Neuronal stem cell (in vitro differentiated cells): ENCODE results near the gene TTC23.
A peak's percentile ranks its signal among the peaks of the same experiment; 100 is the strongest.

Experiments used
- DNase-seq: peaks from one replicate; pipeline ENCODE4 v3.0.0-alpha.2; 2013; ENCODE audit warnings: low spot score
- H2AFZ ChIP-seq: one replicate; pipeline ENCODE4 v1.6.1; 2013; ENCODE audit warnings: mild to moderate bottlenecking, low read length, inconsistent platforms
- H2AK5ac ChIP-seq: 2 replicates; pipeline ENCODE4 v1.6.1; 2013; ENCODE audit warnings: low read depth, mild to moderate bottlenecking, inconsistent platforms, low read length, moderate library complexity, mixed read lengths
- H2BK120ac ChIP-seq: 2 replicates; pipeline ENCODE4 v1.6.1; 2013; ENCODE audit warnings: low read depth, mild to moderate bottlenecking, inconsistent platforms, low read length, moderate library complexity, mixed read lengths
- H2BK12ac ChIP-seq: one replicate; pipeline ENCODE4 v1.6.1; 2013; ENCODE audit warnings: low read length, inconsistent platforms
- H2BK15ac ChIP-seq: 2 replicates; pipeline ENCODE4 v1.6.1; 2013; ENCODE audit warnings: mild to moderate bottlenecking, low read length, inconsistent platforms, mixed read lengths
- H2BK5ac ChIP-seq: one replicate; pipeline ENCODE4 v1.6.1; 2013; ENCODE audit warnings: inconsistent platforms, mild to moderate bottlenecking, low read length, moderate library complexity
- H3K14ac ChIP-seq: one replicate; pipeline ENCODE4 v1.6.1; 2013; ENCODE audit warnings: low read length, inconsistent platforms
- H3K18ac ChIP-seq: 2 replicates; pipeline ENCODE4 v1.6.1; 2013; ENCODE audit warnings: low read length, inconsistent platforms
- H3K23ac ChIP-seq: 2 replicates; pipeline ENCODE4 v1.6.1; 2013; ENCODE audit warnings: low read depth, mild to moderate bottlenecking, mixed read lengths, low read length, inconsistent platforms; ENCODE audit not compliant: poor library complexity
- H3K27ac ChIP-seq: replicated peaks from 3 replicates; pipeline ENCODE4 v1.5.1; 2013; ENCODE audit warnings: low read length, inconsistent platforms
- H3K27me3 ChIP-seq, 3 experiments: 2 replicates each; pipeline ENCODE4 v1.6.1; 2013; ENCODE audit warnings: low read length in 3 of 3, mild to moderate bottlenecking in 2 of 3, inconsistent platforms in 1 of 3, low read depth in 1 of 3, mixed read lengths in 1 of 3, moderate library complexity in 1 of 3; ENCODE audit not compliant: control insufficient read depth in 3 of 3, insufficient read depth in 3 of 3
- H3K36me3 ChIP-seq, 2 donors: replicated peaks in 1 of 2; 2 replicates each; pipeline ENCODE4 v1.6.1; 2013; ENCODE audit warnings: low read length in 2 of 2; ENCODE audit not compliant: control insufficient read depth in 2 of 2, insufficient read depth in 2 of 2
- H3K4ac ChIP-seq: 2 replicates; pipeline ENCODE4 v1.6.1; 2013; ENCODE audit warnings: inconsistent platforms, mild to moderate bottlenecking, low read length, moderate library complexity
- H3K4me1 ChIP-seq, 2 donors: 1 replicate in 1 of 2; 2 replicates in 1 of 2; pipeline ENCODE4 v1.6.1; 2013; ENCODE audit warnings: low read length in 2 of 2, low read depth in 1 of 2; ENCODE audit not compliant: control insufficient read depth in 2 of 2, insufficient read depth in 1 of 2
- H3K4me2 ChIP-seq: one replicate; pipeline ENCODE4 v1.6.1; 2013; ENCODE audit warnings: mild to moderate bottlenecking, low read length, inconsistent platforms; ENCODE audit not compliant: insufficient read depth, poor library complexity, severe bottlenecking
- H3K4me3 ChIP-seq, 2 donors: 2 replicates each; pipeline ENCODE4 v1.5.1; 2013; ENCODE audit warnings: low read length in 2 of 2, mild to moderate bottlenecking in 2 of 2, inconsistent platforms in 1 of 2, moderate library complexity in 1 of 2
- H3K79me1 ChIP-seq: one replicate; pipeline ENCODE4 v1.6.1; 2013; ENCODE audit warnings: low read depth, mild to moderate bottlenecking, inconsistent platforms, low read length, moderate library complexity
- H3K9ac ChIP-seq: one replicate; pipeline ENCODE4 v1.6.1; 2013; ENCODE audit warnings: mild to moderate bottlenecking, low read depth, low read length, inconsistent platforms; ENCODE audit not compliant: poor library complexity
- H3K9me3 ChIP-seq, 2 donors: replicated peaks in 1 of 2; 2 replicates each; pipeline versions ENCODE3 to v1.6.1; 2013; ENCODE audit warnings: low read length in 2 of 2, mild to moderate bottlenecking in 2 of 2, inconsistent platforms in 1 of 2, low read depth in 1 of 2, mixed read lengths in 1 of 2, moderate library complexity in 1 of 2; ENCODE audit not compliant: control insufficient read depth in 2 of 2, insufficient read depth in 1 of 2
- H4K8ac ChIP-seq: one replicate; pipeline ENCODE4 v1.6.1; 2013; ENCODE audit warnings: low read depth, mild to moderate bottlenecking, inconsistent platforms, low read length, moderate library complexity
- H4K91ac ChIP-seq: one replicate; pipeline ENCODE4 v1.6.1; 2013; ENCODE audit warnings: low read length, low read depth, mild to moderate bottlenecking, inconsistent platforms; ENCODE audit not compliant: poor library complexity
- WGBS, 2 donors: extraction: QIAGEN DNeasy Blood & Tissue Kit; methylation state at CpG; one replicate each; pipeline ENCODE4 v1.1.7; 2013; ENCODE audit warnings: missing lambda C conversion rate in 2 of 2, mixed read lengths in 1 of 2; ENCODE audit not compliant: insufficient read length in 2 of 2, insufficient replicate concordance in 1 of 2; ENCODE audit errors: extremely low coverage in 2 of 2; 5-methylcytosine and 5-hydroxymethylcytosine counted together

TTC23 gene

DNA sequence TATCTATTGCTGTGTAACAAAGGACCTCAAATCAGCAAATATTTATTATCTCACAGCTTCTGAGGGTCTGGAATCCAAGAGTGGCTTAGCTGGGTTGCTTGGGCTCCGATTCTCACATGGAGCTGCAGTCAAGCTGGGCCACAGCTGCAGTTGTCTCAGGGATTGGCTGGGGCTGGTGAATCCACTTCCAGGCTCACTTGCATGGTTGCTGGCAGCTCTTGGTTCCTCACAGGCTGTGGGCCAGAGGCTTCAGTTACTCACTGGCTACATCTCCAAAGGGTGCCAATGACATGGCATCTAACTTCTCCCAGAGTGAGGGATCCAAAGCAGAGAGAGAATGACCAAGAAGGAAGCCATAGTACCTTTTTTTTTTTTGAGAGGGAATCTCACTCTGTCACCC, 158.4 kb downstream of the TTC23 start:
- Histone ChIP-seq H3K4ac (no peak overlapping the region), H3K23ac (no peak overlapping the region), H2BK120ac (no peak overlapping the region), H2AK5ac (no peak overlapping the region), H3K9ac (no peak overlapping the region), H2BK5ac (no peak overlapping the region), H3K4me2 (no peak overlapping the region), H4K91ac (no peak overlapping the region), H4K8ac (no peak overlapping the region), H3K18ac (no peak overlapping the region), H3K36me3 (no peaks in the 10 kb centered on the region), H3K27ac (no peak overlapping the region), H3K27me3 (no peaks in the 10 kb centered on the region), H3K4me3 (no peak overlapping the region), H3K9me3 (no peaks in the 10 kb centered on the region), H3K4me1 (peaks cover 0 to 5% of the 10 kb centered on the region in 2 donors), H2BK12ac (no peak overlapping the region), H3K14ac (no peak overlapping the region), H2BK15ac (no peak overlapping the region), H2AFZ (no peak overlapping the region), H3K79me1 (no peaks in the 10 kb centered on the region)
- WGBS, 2 donors, result no CpG with 5 or more reads among the region's 1 CpG
- no peak for DNase-seq

DNA sequence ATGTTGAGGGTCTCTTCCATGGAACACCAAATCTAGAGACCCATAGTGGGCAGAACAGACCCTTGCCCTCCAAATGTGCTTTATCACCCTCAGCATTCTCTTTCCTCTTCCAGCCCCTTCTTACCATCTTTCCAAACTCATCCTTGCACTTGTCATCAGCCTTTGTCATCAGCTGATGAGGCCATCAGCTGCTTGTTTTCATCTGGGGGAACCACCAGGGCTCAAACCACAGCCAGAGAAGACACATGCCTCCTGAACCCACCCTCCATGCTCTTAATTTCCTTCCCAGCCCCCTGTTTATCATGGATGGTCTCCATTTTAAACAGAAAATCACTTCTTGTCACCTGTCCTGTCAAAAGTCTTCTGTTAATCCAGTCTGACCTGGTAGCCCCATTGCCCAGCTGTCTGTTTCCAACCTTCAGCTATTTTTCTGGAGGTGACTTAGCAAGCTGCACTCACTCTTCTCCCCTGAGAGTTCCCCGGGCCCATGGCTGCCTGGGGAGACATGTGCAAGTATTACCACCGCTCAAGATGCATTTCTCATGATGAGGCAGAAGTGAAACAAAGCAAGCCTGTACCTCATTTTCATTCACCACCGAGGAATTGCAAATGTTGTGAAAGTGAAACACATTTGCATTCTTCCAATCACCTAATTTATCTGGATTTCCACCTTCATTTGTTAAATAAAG, 159.2 kb downstream of the TTC23 start:
- WGBS, 2 donors, result no CpG with 5 or more reads among the region's 3 CpGs
- DNase-seq, result no peak
- no peak overlapping the region for H3K27ac ChIP-seq

DNA sequence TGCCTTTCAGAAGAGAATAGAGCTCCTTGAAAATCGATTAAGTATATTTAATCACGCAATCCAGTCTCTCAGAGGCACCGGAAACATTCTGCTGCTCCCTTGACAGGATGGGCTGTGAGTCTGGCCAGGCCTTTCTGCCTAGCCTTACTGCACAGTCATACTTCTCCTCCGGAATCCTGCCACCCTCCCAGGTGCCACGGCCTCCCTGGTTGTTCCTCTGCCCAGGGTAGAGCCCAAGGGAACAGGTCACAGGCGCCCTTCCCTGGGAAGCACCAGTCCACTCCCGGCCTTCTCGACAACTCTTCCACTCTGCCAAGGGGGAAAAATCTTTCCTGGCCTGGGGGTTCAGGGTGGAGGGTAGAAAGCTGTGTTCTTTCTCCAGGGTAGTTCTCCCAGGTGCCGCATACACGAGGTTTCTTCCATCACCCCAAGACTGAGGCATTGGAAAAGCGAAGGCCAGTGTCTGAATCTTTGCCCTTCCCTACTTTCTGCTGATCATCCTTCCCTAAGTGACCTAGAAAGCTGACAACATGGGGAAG, 161.9 kb downstream of the TTC23 start:
- no peak overlapping the region for H3K27ac ChIP-seq
- H3K9me3 ChIP-seq, result peaks cover 1 to 4% of the 10 kb centered on the region in 2 donors
- peaks cover 0 to 1% (median 0%) of the 10 kb centered on the region in 3 experiments for H3K27me3 ChIP-seq
- no peak overlapping the region for H2BK5ac ChIP-seq
- H3K23ac ChIP-seq, result no peak overlapping the region
- H3K79me1 ChIP-seq, result no peaks in the 10 kb centered on the region
- H3K9ac ChIP-seq, result peak overlapping the region; percentile 24
- no peak overlapping the region for H2AFZ ChIP-seq
- H2BK120ac ChIP-seq, result no peak overlapping the region
- H2BK12ac ChIP-seq, result no peak overlapping the region
- no peak overlapping the region for H2AK5ac ChIP-seq
- H3K4me2 ChIP-seq, result no peak overlapping the region
- H3K4me3 ChIP-seq, result peak overlapping the region in 1 of 2 donors; percentile 16
- WGBS, 2 donors, result no CpG with 5 or more reads among the region's 11 CpGs
- no peak overlapping the region for H4K91ac ChIP-seq
- H3K18ac ChIP-seq, result no peak overlapping the region
- H2BK15ac ChIP-seq, result no peak overlapping the region
- H3K4ac ChIP-seq, result no peak overlapping the region
- no peaks in the 10 kb centered on the region for H3K4me1 ChIP-seq
- H4K8ac ChIP-seq, result no peak overlapping the region
- no peak overlapping the region for H3K14ac ChIP-seq
- DNase-seq, result no peak
- no peaks in the 10 kb centered on the region for H3K36me3 ChIP-seq

More for the DNA sequence above, 159.2 kb downstream of the TTC23 start:
- H2BK15ac ChIP-seq, result no peak overlapping the region
- no peak overlapping the region for H2BK5ac ChIP-seq
- no peak overlapping the region for H3K4me2 ChIP-seq
- H2BK120ac ChIP-seq, result no peak overlapping the region
- no peaks in the 10 kb centered on the region for H3K79me1 ChIP-seq
- H3K4ac ChIP-seq, result no peak overlapping the region
- no peaks in the 10 kb centered on the region for H3K4me1 ChIP-seq
- H3K9ac ChIP-seq, result no peak overlapping the region
- no peak overlapping the region for H4K91ac ChIP-seq
- H3K27me3 ChIP-seq, result no peaks in the 10 kb centered on the region
- H3K4me3 ChIP-seq, result no peak overlapping the region
- no peak overlapping the region for H3K14ac ChIP-seq
- H3K18ac ChIP-seq, result no peak overlapping the region
- no peak overlapping the region for H2AK5ac ChIP-seq
- no peaks in the 10 kb centered on the region for H3K36me3 ChIP-seq
- no peak overlapping the region for H3K23ac ChIP-seq
- no peaks in the 10 kb centered on the region for H3K9me3 ChIP-seq
- H2BK12ac ChIP-seq, result no peak overlapping the region
- H2AFZ ChIP-seq, result no peak overlapping the region
- H4K8ac ChIP-seq, result no peak overlapping the region

DNA sequence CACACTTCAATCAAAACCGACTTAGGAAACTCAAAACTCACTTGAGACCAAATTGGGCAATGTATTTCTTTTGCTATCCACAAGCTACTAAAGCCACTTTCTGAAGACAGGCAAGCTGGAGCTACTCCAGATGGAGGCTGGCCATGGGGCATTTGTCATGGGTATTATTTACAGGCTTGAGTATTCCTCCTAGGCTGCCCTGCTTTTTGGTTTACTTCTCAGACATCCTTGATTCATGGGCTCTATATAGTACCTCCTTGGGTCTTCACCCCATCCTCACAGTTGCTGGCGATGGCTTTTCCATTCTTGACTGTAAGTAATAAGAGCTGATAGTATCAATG, 163.1 kb downstream of the TTC23 start:
- no peaks in the 10 kb centered on the region for H3K4me1 ChIP-seq
- H3K36me3 ChIP-seq, result no peaks in the 10 kb centered on the region
- no peak overlapping the region for H2BK120ac ChIP-seq
- H2AK5ac ChIP-seq, result no peak overlapping the region
- H2BK12ac ChIP-seq, result no peak overlapping the region
- no peak overlapping the region for H4K91ac ChIP-seq
- H3K4me2 ChIP-seq, result no peak overlapping the region
- H3K23ac ChIP-seq, result no peak overlapping the region
- H3K18ac ChIP-seq, result no peak overlapping the region
- no peak overlapping the region for H3K4me3 ChIP-seq
- no peak overlapping the region for H3K14ac ChIP-seq
- DNase-seq, result no peak
- WGBS, 2 donors, result no CpG with 5 or more reads among the region's 2 CpGs
- peaks cover 1 to 4% of the 10 kb centered on the region in 2 donors for H3K9me3 ChIP-seq
- H3K79me1 ChIP-seq, result no peaks in the 10 kb centered on the region
- no peak overlapping the region for H3K9ac ChIP-seq
- H2BK5ac ChIP-seq, result no peak overlapping the region
- H3K27me3 ChIP-seq, result peaks cover 0 to 1% (median 0%) of the 10 kb centered on the region in 3 experiments
- no peak overlapping the region for H2AFZ ChIP-seq
- no peak overlapping the region for H3K27ac ChIP-seq
- no peak overlapping the region for H3K4ac ChIP-seq
- no peak overlapping the region for H4K8ac ChIP-seq
- H2BK15ac ChIP-seq, result no peak overlapping the region
